Kidney tubule cell (primary cell): Measurements from ENCODE around the gene PKD1.
"Not testable (repeated sequence)": the region's sequence is repeated elsewhere in the genome, so short reads cannot be mapped to it uniquely, and the experiment has no call there.

Experiments used
- DNase-seq: peaks from one replicate; pipeline ENCODE4 v3.0.0-alpha.2; 2018; ENCODE audit warnings: low spot score

PKD1 gene

GRCh38 chr16:2123706-2124376, 11.9 kb downstream of the PKD1 start:
- DNase-seq = not testable (repeated sequence)

DNA sequence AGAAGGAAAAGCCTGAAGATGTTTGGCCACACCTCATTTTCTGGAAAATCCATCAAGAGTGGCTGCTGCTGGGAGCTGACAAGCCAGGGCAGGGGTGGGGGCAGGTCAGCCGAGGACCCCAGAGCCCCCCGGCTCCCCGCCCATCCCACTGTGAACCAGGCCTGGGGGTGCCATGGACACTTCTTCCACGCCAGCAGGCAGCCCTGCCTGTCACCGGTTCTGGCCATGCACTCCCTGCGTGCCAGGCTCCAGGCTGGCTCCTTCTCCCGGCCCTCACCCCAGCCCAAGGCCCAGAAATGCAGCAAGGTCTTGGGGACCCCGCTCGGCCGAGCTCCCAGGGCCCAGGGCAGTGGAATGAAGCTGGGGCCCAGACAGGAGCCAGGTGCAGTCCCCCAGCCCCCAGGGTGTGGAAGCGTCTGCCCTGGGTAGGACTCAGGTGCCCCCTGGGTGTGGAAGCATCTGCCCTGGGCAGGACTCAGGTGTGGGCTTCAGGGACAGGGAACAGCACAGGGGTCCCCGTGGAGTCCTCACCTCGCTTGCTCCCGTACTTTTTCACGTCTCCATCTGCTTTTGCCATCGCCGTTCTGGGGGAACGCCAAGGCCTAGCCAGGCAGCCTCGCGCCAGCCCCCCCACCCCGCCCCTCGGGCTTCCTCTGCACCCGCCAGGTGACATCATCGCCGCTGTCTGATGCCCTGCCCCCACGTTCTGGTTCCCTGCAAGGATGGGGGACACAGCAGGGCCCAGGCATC, 12.6 kb downstream of the PKD1 start:
- not testable (repeated sequence) for DNase-seq

DNA sequence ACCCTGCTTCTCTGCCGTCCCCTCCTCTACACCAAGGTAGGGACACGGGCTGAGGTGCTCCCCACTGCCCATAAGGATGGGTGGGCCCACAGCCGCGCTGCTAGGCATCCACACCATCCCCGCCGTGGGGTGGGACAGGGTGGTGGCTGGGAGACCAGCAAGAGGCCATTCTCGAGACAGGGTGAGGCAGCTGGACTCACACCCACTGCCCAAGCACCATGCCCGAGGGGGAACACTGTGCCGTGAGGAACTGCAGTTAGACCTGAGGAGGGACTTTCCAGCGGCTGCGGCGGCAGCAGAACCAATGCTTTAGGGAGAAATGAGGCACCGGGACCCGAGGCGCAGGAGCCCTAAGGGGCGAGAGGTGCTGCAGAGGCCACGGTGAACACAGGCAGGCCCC, 13.3 kb downstream of the PKD1 start:
- no peak for DNase-seq

- DNase-seq = no peak
Observed at GRCh38 chr16:2121853-2122252, 13.8 kb downstream of the PKD1 start.

DNA sequence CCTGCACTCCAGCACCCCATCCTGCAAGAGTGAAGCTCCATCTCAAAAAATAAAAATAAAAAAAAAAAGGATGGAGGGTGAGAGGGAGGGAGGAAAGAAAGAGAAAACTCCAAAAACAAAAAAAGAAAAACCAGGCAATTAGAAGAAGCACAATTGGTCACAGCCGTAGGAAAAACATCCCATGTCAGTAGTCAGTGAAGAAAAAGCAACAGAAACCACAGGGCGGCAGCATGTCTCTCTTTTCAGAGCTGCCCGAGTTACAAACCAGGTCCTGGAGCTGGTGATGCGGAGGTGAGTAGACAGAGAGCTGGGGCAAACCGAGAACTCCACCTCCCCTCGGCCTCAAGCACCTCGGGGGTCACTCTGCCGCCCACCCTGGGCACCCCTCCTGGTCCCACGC, 14.4 kb downstream of the PKD1 start:
- DNase-seq = not testable (repeated sequence)

DNA sequence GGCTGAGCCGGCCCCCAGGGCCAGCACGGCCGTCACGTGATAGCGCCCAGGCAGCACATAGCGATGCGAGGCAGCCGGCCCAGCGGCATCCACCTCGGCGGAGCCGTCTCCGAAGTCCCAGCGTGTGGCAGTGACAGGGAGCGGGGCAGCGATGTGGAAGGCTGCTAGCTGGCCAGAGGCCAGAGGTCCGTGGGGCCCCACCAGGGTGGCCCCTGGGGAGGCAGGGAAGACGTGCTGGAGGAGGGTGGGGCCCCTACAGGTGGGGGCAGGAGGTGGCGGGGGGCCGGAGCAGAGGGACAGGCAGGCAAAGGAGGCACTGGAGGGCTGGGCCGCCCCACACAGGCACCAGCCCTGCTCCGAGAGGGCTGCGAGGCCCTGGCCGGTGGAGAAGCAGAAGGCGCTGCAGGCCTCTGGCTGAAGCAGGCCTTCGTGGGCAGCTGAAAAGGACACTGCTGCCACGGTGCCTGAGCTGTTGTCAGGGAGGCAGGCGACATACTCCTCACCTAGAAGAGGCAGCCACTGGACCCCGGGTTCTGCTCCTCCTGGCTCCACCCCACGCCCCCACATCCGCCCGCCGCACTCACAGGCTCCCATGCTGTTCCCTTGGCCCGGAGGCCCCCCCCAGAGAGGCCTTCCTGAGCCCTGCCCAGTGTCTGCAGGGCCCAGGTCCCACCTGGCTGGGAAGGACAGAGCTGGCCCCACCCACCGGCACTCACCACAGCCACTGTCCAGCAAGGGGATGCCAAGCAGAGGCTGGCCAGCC, 17.6 kb downstream of the PKD1 start:
- not testable (repeated sequence) for DNase-seq

DNA sequence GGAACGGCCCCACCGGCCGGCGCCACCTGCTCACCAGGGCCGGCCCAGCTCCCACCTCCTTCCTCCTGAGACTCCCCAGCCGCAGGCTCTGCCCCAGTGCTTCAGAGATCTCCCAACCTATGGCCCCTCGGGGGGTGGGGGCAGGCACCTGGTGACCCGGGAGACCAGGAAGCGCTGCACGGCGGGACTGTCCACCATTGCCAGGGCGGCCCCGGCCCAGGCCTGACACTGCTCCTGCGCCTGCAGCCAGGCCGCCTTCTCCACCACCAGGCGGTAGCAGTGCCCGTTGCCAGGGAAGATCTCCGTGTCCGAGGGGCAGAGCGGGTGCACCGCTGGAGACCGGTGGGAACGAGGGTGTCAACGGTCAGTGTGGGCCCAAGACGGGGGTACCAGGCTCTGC, 18.4 kb downstream of the PKD1 start:
- not testable (repeated sequence) for DNase-seq

- not testable (repeated sequence) for DNase-seq
Observed at GRCh38 chr16:2116428-2116827, 19.3 kb downstream of the PKD1 start.

- DNase-seq = no peak
Observed at GRCh38 chr16:2115591-2115973, 20.1 kb downstream of the PKD1 start.

DNA sequence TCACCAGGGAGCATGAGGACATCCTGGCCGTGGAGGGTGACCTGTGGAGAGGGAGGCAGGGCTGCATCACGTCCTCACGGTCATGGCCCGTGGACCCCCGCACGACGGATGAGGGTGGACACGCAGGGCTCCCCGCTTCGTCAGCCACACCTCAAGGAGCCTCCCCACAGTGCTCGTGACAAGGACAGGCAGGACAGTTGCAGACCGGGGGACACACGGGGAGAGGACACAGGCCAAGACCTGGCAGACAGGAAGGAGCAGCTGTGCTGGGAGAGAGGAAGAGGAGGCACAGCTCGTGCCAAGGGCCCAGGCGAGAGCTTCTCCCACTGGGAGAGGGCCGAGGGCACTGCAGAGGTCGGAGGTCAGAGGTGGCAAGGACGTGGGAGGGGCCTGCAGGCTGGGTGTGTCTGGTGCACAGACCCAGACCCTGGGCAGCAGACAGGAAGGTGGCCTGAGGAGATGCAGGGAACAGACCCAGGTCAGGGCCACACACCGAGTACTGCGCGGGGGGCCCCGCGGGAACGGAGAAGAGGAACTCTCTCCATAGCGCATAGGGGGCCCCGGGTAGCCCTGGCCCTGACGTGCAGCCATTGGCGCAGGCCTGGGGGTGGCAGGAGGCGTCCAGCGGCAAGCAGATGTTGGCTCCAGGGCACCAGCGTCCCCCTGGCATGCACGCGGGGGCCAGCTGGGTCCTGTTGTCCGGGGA, 20.7 kb downstream of the PKD1 start:
- DNase-seq = not testable (repeated sequence)

DNA sequence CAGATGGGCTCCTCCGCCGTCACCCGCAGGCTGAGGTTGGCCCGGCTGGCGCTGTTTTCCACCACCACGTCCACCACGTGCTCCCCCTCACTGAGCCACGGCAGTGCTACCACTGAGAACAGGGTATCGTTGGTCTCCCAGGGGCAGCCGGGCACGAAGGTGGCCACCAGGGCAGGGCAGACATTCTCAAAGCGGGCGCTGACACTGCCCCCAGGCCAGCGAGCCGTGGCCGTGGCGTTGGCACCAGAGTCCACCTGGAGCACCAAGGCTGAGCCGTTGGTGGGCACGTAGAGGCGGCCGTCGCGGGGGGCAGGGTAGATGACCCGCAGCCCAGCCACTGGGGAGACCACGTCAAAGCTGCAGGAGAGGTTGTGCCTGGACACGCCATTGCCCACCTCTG, 21.5 kb downstream of the PKD1 start:
- not testable (repeated sequence) for DNase-seq

DNA sequence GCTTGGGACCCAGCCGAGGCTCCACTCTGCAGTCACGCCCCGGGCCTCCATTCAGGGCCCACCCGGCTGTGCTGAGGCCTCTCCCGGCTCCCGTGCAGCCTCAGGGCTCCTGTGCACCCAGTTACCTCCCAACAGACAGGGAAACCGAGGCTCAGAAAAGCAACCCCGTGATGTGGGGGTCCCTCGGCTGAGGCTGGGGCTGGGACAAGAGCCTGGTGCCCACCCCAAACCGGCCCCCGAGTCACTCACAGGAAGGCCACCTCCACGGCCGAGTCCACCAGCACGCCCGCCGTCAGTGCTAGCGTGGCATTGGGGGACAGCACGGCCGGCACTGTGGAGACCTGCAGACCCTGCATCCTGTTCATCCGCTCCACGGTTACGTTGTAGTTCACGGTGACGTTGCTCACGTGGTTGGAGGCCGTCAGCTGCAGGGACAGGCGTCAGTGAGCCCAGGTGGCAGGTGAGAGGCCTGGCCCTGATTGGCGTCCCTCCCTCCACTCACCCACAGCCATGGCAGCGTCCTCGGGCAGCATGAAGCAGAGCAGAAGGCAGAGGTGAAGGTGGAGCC, 23.1 kb downstream of the PKD1 start:
- not testable (repeated sequence) for DNase-seq

DNA sequence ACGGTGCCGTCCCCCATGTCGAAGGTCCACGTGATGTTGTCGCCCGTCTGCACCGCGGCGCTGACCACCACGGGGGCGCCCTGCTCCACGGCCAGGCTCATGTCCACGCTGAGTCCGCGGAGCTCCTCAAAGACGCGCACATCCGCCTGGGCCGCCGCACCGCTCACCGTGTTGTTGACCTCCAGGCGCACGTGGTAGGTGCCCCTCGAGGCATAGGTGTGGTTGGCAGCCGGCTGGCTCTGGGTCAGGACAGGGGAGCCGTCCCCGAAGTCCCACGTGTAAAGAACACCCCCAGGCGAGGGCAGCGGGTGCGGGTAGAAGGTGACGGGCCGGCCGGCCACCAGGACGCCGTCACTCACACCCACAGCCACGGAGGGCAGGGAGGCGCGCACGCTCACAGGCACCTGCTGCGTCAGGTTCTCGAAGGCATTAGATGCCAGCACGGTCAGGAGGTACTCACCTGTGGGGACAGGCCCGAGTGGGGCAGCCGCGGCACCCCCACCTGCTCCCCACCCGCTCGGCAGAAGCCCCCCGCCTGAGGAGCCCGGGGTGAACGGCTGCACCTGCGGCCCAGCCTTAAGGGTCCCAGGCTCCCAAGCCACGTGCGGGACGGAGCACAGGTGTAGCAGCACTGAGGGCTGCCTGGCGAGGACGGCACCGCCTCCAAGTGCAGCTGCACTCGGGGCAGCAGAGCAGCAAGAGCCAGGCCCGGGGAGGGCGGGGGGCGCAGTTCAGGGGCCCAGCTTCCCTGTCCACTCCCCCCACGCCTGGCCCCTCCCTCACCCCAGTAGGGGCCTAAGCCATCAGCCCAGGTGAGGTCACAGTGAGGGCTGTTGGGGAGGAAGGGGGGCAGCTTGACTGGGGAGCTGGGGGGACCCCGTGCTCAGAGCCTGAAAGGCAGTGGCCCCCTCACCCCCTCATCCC, 24.0 kb downstream of the PKD1 start:
- not testable (repeated sequence) for DNase-seq

DNA sequence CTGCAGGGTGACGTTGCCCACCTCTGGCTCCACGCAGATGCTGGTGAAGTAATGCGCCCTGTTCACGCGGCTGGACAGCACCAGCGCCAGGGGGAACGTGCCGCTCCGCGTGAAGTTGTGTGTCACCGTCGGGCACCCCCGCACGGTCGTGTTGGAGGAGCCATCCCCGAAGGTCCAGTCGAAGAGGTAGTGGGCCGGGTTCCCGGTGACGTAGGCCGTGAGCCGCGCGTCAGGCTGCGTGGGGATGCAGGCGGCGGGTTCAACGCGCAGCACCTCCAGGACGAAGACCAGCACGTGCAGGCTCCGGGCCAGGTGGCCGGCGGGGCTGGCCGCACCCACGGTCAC, 24.7 kb downstream of the PKD1 start:
- not testable (repeated sequence) for DNase-seq

DNA sequence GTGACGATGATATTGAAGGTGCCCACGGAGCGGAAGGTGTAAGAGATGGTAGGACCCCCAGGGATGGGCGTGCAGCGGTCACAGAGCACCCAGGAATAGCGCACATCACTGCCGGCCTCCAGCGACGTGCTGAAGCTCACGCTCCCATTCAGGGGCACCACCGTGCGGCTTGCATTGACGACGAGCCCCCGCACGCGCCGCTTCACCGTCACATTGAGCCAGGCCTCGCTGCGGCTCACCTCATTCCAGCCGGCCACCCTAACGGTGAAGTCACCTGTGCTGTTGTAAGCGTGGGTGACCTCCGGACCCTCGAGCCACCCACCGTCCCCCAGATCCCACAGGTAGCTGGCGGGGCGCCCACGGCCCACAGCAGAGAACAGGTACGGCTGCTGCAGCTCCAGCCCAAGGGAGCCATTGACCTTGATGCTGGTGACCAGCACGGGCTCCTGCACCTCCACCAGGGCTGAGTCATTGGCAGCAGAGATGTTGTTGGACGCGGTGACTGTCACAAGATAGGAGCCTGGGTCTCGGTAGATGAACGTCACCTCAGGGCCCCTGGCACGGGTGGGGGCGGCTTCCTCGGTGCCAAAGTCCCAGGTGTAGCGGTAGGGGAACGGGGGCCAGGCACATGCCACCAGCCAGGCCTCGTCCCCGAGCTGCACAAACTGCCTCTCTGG, 25.2 kb downstream of the PKD1 start:
- not testable (repeated sequence) for DNase-seq

DNA sequence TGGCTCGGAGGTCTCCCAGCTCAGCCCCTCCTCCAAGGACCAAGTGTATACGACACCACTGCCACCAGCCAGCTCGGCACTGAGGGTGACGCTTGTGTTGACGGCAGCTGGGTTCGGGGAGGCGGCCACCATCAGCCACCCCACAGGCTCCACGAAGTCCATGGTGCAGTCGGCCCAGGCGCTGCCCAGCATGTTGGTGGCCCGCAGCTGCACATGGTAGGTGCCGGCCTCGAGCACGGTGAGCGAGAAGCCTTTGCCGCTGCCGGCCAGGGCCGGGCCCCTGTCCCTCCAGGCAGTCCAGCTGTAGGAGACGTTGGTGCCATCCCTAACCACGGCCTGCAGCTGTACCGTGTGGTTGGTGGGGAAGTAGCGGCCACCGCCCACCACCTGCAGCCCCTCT, 25.8 kb downstream of the PKD1 start:
- DNase-seq = not testable (repeated sequence)

GRCh38 chr16:2109271-2109580, 26.5 kb downstream of the PKD1 start:
- DNase-seq = not testable (repeated sequence)

GRCh38 chr16:2108446-2109270, 27.0 kb downstream of the PKD1 start:
- not testable (repeated sequence) for DNase-seq

- not testable (repeated sequence) for DNase-seq
Observed at GRCh38 chr16:2107791-2108125, 27.9 kb downstream of the PKD1 start.
